ENCODE results near the gene EIF3F. TPM values are rescaled to one million over a fixed set of nuclear protein-coding genes. Genes with fewer than 3 reads are reported as not detected.
A peak's percentile ranks its signal among the peaks of the same experiment; 100 is the strongest.

EIF3F gene, protein sequence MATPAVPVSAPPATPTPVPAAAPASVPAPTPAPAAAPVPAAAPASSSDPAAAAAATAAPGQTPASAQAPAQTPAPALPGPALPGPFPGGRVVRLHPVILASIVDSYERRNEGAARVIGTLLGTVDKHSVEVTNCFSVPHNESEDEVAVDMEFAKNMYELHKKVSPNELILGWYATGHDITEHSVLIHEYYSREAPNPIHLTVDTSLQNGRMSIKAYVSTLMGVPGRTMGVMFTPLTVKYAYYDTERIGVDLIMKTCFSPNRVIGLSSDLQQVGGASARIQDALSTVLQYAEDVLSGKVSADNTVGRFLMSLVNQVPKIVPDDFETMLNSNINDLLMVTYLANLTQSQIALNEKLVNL
- total RNA-seq (100 to 1,000 TPM; 344 to 400 (median 369) TPM), total RNA-seq (201 to 336 (median 297) reads per million in 29 experiments)
- 413 TPM for total RNA-seq (2013)

DNA sequence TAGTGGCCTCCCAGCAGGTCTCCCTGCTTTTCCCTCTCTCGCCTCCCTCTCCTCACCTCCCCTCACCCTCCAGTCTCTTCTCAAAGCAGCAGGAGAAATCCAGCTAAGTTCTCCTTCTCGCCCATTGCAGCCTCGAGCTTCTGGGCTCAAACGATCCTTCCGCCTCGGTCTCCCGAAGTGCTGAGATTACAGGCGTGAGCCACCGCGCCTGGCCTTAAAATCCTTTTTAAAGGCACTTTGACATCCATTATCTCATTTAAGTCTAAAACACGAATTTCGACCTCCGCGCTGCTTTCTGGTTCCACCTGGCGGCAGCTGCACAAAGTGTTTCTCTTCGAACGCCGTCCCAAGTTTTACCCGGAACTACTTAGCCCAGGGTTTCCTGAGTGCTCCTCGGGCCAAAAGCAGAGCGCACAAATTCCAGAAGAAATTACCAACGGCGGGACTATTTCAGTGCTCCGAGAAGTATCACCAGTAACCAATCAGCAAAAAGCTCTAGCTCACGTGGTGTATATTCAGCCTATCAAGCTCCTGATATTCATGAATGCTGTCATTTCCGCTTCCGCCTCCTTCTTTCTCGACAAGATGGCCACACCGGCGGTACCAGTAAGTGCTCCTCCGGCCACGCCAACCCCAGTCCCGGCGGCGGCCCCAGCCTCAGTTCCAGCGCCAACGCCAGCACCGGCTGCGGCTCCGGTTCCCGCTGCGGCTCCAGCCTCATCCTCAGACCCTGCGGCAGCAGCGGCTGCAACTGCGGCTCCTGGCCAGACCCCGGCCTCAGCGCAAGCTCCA lies at the start of gene EIF3F:
Gene EIF3F (plus strand): TSS at position 570 of the 792 bp plus-strand sequence. CDS start 16 bp downstream, at position 586.
- ChIA-PET CTCF (interaction anchor here (0.5 to 2.4 kb wide), 26 partner anchors 9 to 1597 kb away, joined by 3 to 28 read pairs (median 4); partner anchors contain the start of genes RIC3 (in 1 of the 2) and SMPD1 (in 1 of the 2)), POLR2A (interaction anchor here (0.5 to 1.0 kb wide), 8 partner anchors 31 to 1597 kb away, joined by 3 to 9 read pairs (median 4); partner anchors contain the start of genes ARFIP2 (in 1 of the 2), SMPD1 (in 1 of the 2) and TIMM10B (in 1 of the 2))
- Mint-ChIP-seq H3K36me3 (peaks cover 20% of the 10 kb centered on the region), H3K4me3 (peak within 1 kb of the TSS; percentile 88 to 97 (median 92)), H3K4me1 (peaks cover 44 to 54% (median 47%) of the 10 kb centered on the region in 3 donors), H3K27me3 (no peaks in the 10 kb centered on the region), H3K27ac (peak within 1 kb of the TSS; percentile 99), H3K9me3 (no peaks in the 10 kb centered on the region)
- WGBS (ENCODE audit: insufficient coverage) = 1% methylated on average over 42 of the region's 47 CpGs
- H3K27me3 ChIP-seq (replicated peaks in 1 of 2; ENCODE audit: control insufficient read depth in 2 of 2, extremely low read depth in 1 of 2, insufficient read depth in 2 of 2, low read length in 1 of 2) = no peaks in the 10 kb centered on the region
- peaks cover 20 to 21% of the 10 kb centered on the region in 2 experiments for H3K4me1 ChIP-seq (ENCODE audit: control insufficient read depth in 1 of 2, extremely low read depth in 1 of 2, insufficient read depth in 2 of 2, low read length in 2 of 2)
- peaks cover 0 to 23% of the 10 kb centered on the region in 2 donors for H3K36me3 ChIP-seq (ENCODE audit: control insufficient read depth in 2 of 2, extremely low read depth in 1 of 2, insufficient read depth in 1 of 2, low read length in 1 of 2)
- DNase-seq (peak; percentile 72 to 98 (median 91)), ATAC-seq (replicated peaks in 1 of 4) (peak; percentile 97 to 98 (median 98))
- H3K27ac ChIP-seq (ENCODE audit: low read length) = peak within 1 kb of the TSS; percentile 71
- peak within 1 kb of the TSS; percentile 67 to 70 for H3K4me3 ChIP-seq (ENCODE audit: control insufficient read depth in 1 of 2, extremely low read depth in 1 of 2, low read length in 1 of 2)
- H3K9me3 ChIP-seq = no peaks in the 10 kb centered on the region

DNA sequence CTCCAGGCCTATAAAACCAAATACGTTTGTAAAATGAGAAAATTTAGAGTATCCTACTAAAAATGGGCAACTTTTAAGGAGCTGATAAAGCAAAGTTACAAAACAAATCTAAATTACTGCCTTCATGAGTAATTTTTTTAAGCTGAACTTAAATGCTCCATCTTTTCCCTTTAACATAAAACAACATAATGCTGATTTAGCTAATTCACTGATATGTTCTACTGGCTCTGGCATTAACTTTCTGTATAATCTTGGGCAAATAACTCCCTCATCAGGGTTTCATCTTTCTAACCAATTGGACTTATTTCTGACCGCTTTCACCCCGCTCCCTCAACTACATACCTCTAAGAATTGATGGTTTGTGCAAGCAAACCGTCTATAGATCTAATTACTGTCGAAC lies 46.0 kb upstream of the EIF3F start:
- POLR2A ChIA-PET = no interaction called here
- H3K27ac Mint-ChIP-seq = no peak overlapping the region
- Histone ChIP-seq H3K27ac (ENCODE audit: low read length) (no peak overlapping the region), H3K27me3 (replicated peaks in 1 of 2; ENCODE audit: control insufficient read depth in 2 of 2, extremely low read depth in 1 of 2, insufficient read depth in 2 of 2, low read length in 1 of 2) (peaks cover 0 to 10% of the 10 kb centered on the region in 2 experiments), H3K9me3 (no peaks in the 10 kb centered on the region), H3K4me3 (ENCODE audit: control insufficient read depth in 1 of 2, extremely low read depth in 1 of 2, low read length in 1 of 2) (no peak overlapping the region), H3K36me3 (ENCODE audit: control insufficient read depth in 2 of 2, extremely low read depth in 1 of 2, insufficient read depth in 1 of 2, low read length in 1 of 2) (no peaks in the 10 kb centered on the region), H3K4me1 (ENCODE audit: control insufficient read depth in 1 of 2, extremely low read depth in 1 of 2, insufficient read depth in 2 of 2, low read length in 2 of 2) (no peaks in the 10 kb centered on the region)
- CTCF ChIA-PET = no interaction called here
- peaks cover 9 to 26% (median 24%) of the 10 kb centered on the region in 3 donors for H3K9me3 Mint-ChIP-seq
- DNase-seq (no peak), ATAC-seq (replicated peaks in 1 of 4) (no peak)
- no peaks in the 10 kb centered on the region for H3K36me3 Mint-ChIP-seq
- H3K4me1 Mint-ChIP-seq = no peaks in the 10 kb centered on the region
- no peak overlapping the region for H3K4me3 Mint-ChIP-seq
- H3K27me3 Mint-ChIP-seq = peaks cover 18% of the 10 kb centered on the region in 2 donors
- WGBS (ENCODE audit: insufficient coverage) = no CpG with 5 or more reads among the region's 5 CpGs

DNA sequence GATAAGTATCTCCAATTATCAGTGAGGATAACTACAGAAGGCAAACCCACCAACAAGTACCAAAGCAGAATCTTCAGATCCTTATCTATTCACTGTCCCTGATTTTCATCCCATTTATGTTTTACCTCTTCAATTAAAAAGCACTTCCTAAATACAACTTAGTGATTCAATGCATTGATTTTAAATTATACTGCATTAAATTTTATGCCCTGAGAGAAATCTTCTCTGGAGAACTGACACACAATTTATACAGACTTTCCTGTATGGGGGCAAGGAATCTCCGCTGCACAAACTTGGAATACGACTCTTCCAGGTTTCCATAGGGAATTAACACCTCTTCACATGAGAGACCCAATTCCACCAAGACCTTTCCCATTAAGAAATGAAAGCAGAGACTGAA lies 45.5 kb upstream of the EIF3F start, which contains the start of gene OR10A3:
Gene OR10A3 (minus strand): TSS at position 101 of the 400 bp plus-strand sequence. CDS start 2,188 bp downstream, outside the sequence.
- no peak within 1 kb of the TSS for H3K4me3 ChIP-seq (ENCODE audit: control insufficient read depth in 1 of 2, extremely low read depth in 1 of 2, low read length in 1 of 2)
- no peaks in the 10 kb centered on the region for H3K36me3 ChIP-seq (ENCODE audit: control insufficient read depth in 2 of 2, extremely low read depth in 1 of 2, insufficient read depth in 1 of 2, low read length in 1 of 2)
- CTCF ChIA-PET = no interaction called here
- no peaks in the 10 kb centered on the region for H3K9me3 ChIP-seq
- H3K27ac ChIP-seq (ENCODE audit: low read length) = no peak within 1 kb of the TSS
- H3K27ac Mint-ChIP-seq = no peak within 1 kb of the TSS
- no peak for DNase-seq
- H3K4me3 Mint-ChIP-seq = no peak within 1 kb of the TSS
- peaks cover 9 to 26% (median 24%) of the 10 kb centered on the region in 3 donors for H3K9me3 Mint-ChIP-seq
- no peaks in the 10 kb centered on the region for H3K36me3 Mint-ChIP-seq
- no CpG with 5 or more reads among the region's 2 CpGs for WGBS (ENCODE audit: insufficient coverage)
- no peak for ATAC-seq (replicated peaks in 1 of 4)
- no peaks in the 10 kb centered on the region for H3K4me1 Mint-ChIP-seq
- H3K4me1 ChIP-seq (ENCODE audit: control insufficient read depth in 1 of 2, extremely low read depth in 1 of 2, insufficient read depth in 2 of 2, low read length in 2 of 2) = no peaks in the 10 kb centered on the region
- H3K27me3 Mint-ChIP-seq = peaks cover 14% of the 10 kb centered on the region in 2 donors
- H3K27me3 ChIP-seq (replicated peaks in 1 of 2; ENCODE audit: control insufficient read depth in 2 of 2, extremely low read depth in 1 of 2, insufficient read depth in 2 of 2, low read length in 1 of 2) = peaks cover 0 to 14% of the 10 kb centered on the region in 2 experiments
- POLR2A ChIA-PET = no interaction called here

DNA sequence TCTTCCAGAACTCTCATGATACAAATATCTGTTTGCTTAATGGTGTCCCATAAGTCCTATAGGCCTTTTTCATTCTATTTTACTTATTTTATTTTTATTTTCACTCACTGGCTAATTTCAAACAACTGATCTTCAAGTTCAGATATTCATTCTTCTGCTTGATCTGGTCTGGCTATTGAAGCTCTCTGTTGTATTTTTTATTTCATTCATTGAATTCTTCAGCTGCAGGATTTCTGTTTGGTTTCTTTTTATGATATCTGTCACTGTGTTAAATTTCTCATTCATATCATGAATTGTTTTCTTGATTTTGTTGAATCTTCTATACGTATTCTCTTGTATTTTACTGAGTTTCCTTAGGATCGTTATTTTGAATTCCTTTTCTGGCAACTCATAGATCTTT lies 43.0 kb upstream of the EIF3F start:
- H3K4me3 Mint-ChIP-seq = no peak overlapping the region
- H3K27ac Mint-ChIP-seq = no peak overlapping the region
- H3K36me3 Mint-ChIP-seq = no peaks in the 10 kb centered on the region
- no peak for DNase-seq
- peaks cover 9 to 26% (median 24%) of the 10 kb centered on the region in 3 donors for H3K9me3 Mint-ChIP-seq
- no peak overlapping the region for H3K4me3 ChIP-seq (ENCODE audit: control insufficient read depth in 1 of 2, extremely low read depth in 1 of 2, low read length in 1 of 2)
- ChIA-PET POLR2A (interaction anchor here in 1 of 2 donors (0.5 kb wide), 1 partner anchor 1888 kb away, joined by 3 read pairs; no protein-coding TSS in a partner anchor), CTCF (no interaction called here)
- H3K27me3 Mint-ChIP-seq = peaks cover 13 to 27% of the 10 kb centered on the region in 2 donors
- no CpG with 5 or more reads among the region's 2 CpGs for WGBS (ENCODE audit: insufficient coverage)
- no peaks in the 10 kb centered on the region for H3K4me1 ChIP-seq (ENCODE audit: control insufficient read depth in 1 of 2, extremely low read depth in 1 of 2, insufficient read depth in 2 of 2, low read length in 2 of 2)
- no peaks in the 10 kb centered on the region for H3K4me1 Mint-ChIP-seq
- no peak for ATAC-seq (replicated peaks in 1 of 4)
- no peak overlapping the region for H3K27ac ChIP-seq (ENCODE audit: low read length)
- no peaks in the 10 kb centered on the region for H3K36me3 ChIP-seq (ENCODE audit: control insufficient read depth in 2 of 2, extremely low read depth in 1 of 2, insufficient read depth in 1 of 2, low read length in 1 of 2)
- H3K27me3 ChIP-seq (replicated peaks in 1 of 2; ENCODE audit: control insufficient read depth in 2 of 2, extremely low read depth in 1 of 2, insufficient read depth in 2 of 2, low read length in 1 of 2) = peaks cover 0 to 14% of the 10 kb centered on the region in 2 experiments
- H3K9me3 ChIP-seq = no peaks in the 10 kb centered on the region

DNA sequence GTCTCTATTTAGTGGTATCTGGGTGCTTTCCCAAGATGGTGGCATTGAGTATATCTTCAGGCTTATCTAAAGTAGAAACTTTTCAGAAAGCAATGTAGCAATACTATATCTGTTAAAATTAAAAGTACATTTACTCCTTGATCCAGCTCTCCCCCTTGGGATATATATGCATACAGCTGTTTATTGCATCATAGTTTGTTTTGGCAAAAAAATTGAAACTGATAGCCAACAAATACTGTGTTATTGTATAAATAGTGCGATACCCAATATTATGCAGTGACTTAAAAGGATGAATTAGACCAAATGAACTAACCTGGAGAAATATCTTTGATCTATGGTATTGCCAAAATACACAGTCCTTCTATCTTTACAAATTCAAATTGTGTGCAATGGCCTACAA lies 37.2 kb upstream of the EIF3F start:
- POLR2A ChIA-PET = no interaction called here

DNA sequence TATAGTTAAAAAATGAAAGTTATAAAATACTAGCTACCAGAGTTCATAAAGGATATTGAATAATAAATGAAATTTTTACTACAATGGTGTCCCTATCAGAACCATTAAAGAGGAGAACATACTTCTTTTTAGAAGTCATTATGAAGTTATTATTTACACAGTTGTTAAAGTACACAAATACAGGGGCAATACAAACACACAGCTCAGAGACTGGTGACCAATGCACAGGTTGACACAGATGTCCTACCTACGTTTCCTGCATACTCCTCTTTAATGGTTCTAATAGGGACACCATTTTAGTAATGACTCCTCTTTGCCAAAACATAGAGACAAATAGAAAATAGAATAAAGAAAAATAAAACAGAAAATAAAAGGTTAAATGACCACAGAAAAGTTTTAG lies 31.9 kb upstream of the EIF3F start:
- H3K27ac ChIP-seq (ENCODE audit: low read length) = no peak overlapping the region
- no CpG with 5 or more reads among the region's 1 CpG for WGBS (ENCODE audit: insufficient coverage)
- ATAC-seq (replicated peaks in 1 of 4) = no peak

More for the DNA sequence above, 37.2 kb upstream of the EIF3F start:
- no CpG with 5 or more reads among the region's 1 CpG for WGBS (ENCODE audit: insufficient coverage)
- Histone ChIP-seq H3K27me3 (replicated peaks in 1 of 2; ENCODE audit: control insufficient read depth in 2 of 2, extremely low read depth in 1 of 2, insufficient read depth in 2 of 2, low read length in 1 of 2) (peaks cover 0 to 9% of the 10 kb centered on the region in 2 experiments), H3K27ac (ENCODE audit: low read length) (no peak overlapping the region), H3K4me1 (ENCODE audit: control insufficient read depth in 1 of 2, extremely low read depth in 1 of 2, insufficient read depth in 2 of 2, low read length in 2 of 2) (no peaks in the 10 kb centered on the region), H3K9me3 (no peaks in the 10 kb centered on the region), H3K4me3 (ENCODE audit: control insufficient read depth in 1 of 2, extremely low read depth in 1 of 2, low read length in 1 of 2) (no peak overlapping the region), H3K36me3 (ENCODE audit: control insufficient read depth in 2 of 2, extremely low read depth in 1 of 2, insufficient read depth in 1 of 2, low read length in 1 of 2) (no peaks in the 10 kb centered on the region)
- Mint-ChIP-seq H3K4me3 (no peak overlapping the region), H3K9me3 (no peaks in the 10 kb centered on the region), H3K36me3 (no peaks in the 10 kb centered on the region), H3K4me1 (no peaks in the 10 kb centered on the region), H3K27ac (no peak overlapping the region), H3K27me3 (peaks cover 26 to 38% of the 10 kb centered on the region in 2 donors)
- CTCF ChIA-PET = interaction anchor here in 1 of 2 donors (0.6 kb wide), 1 partner anchor 39 kb away, joined by 3 read pairs; no protein-coding TSS in a partner anchor
- ATAC-seq (replicated peaks in 1 of 4) (no peak), DNase-seq (no peak)

More for the DNA sequence above, 31.9 kb upstream of the EIF3F start:
- H3K9me3 Mint-ChIP-seq = peaks cover 0 to 4% (median 2%) of the 10 kb centered on the region in 3 donors
- Histone ChIP-seq H3K4me1 (ENCODE audit: control insufficient read depth in 1 of 2, extremely low read depth in 1 of 2, insufficient read depth in 2 of 2, low read length in 2 of 2) (no peaks in the 10 kb centered on the region), H3K27me3 (replicated peaks in 1 of 2; ENCODE audit: control insufficient read depth in 2 of 2, extremely low read depth in 1 of 2, insufficient read depth in 2 of 2, low read length in 1 of 2) (peaks cover 0 to 3% of the 10 kb centered on the region in 2 experiments), H3K36me3 (ENCODE audit: control insufficient read depth in 2 of 2, extremely low read depth in 1 of 2, insufficient read depth in 1 of 2, low read length in 1 of 2) (no peaks in the 10 kb centered on the region), H3K4me3 (ENCODE audit: control insufficient read depth in 1 of 2, extremely low read depth in 1 of 2, low read length in 1 of 2) (no peak overlapping the region), H3K9me3 (no peaks in the 10 kb centered on the region)
- ChIA-PET POLR2A (no interaction called here), CTCF (no interaction called here)
- H3K27me3 Mint-ChIP-seq = peaks cover 12 to 19% of the 10 kb centered on the region in 2 donors
- no peak overlapping the region for H3K27ac Mint-ChIP-seq
- no peak for DNase-seq
- no peaks in the 10 kb centered on the region for H3K36me3 Mint-ChIP-seq
- H3K4me1 Mint-ChIP-seq = no peaks in the 10 kb centered on the region
- no peak overlapping the region for H3K4me3 Mint-ChIP-seq
